Measurements from ENCODE around the gene TUBGCP3.

The TUBGCP3 gene

DNA sequence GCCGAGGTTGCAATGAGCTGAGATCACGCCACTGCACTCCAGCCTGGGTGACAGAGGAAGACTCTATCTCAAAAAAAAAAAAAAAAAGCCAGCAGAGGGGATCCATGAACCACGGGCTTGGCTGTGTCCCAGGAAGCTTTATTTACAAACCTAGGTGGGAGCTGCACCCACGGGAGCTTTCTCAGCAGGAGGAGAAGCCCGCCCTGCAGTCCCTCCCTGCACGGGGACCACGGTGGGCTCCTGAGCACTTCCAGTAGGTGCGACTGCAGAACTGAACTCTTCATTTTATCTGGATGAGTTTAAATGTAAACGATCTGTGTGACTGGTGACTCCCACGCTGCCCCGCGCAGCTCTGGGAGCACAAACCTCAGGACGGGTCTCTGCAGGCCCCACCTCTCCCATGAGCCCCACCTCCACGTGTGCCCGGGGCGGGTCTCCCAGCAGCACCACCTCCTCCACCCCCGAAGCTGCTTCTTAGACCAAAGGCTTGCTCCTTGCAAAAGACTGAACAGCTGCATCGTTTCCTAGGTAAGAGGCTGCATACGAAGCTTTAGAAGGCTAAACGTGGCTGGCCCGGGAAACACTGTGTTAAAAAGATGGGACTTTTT lies 145.4 kb downstream of the TUBGCP3 start:
- no peak for DNase-seq (ENCODE audit: low read depth in 2 of 2)

DNA sequence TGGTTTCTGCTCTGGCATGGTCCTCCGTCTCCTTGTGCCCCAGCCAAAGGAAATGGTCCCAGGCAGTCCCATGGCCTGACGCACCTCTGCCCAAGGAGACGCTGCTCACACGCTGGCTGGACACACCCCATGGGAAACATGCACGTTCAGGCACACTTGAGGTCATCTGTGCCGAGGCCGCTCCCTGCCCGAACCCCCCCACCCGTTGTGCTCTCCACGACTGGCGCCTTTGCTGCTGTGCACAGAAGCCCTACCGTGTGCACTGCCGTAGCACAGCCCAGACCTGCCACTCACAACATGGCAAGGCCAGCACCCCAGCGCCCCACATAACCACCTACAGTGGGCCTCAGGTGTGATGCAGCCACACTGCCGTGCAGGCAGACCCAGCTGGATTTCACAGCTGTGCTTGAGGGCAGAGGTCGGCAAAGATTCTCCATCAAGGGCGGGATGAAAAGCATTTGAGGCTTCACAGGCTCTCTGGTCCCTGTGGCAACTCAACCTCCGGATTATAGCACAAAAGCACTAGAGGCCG lies 146.1 kb downstream of the TUBGCP3 start:
- no peak for DNase-seq (ENCODE audit: low read depth in 2 of 2)

DNA sequence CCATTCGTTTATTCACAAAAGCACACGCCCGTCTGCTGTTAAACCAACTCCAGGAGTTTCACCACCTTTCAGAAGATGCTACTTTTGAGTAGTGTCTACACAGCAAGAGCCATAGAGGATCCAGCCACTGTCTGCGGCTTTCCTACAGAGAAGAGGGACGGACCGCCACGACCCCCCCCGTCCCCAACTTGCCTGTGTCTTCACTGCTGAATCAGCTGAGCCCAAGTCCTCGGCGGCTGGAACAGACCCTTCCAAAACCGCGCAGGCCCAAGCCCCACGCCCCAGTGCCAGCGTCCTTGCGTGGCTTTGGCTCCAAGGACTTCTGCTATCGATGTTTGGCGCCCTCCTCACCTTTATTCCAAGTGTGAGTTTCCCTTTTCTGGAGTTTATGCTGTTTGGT lies 146.7 kb downstream of the TUBGCP3 start:
- DNase-seq (ENCODE audit: low read depth in 2 of 2) = no peak

DNA sequence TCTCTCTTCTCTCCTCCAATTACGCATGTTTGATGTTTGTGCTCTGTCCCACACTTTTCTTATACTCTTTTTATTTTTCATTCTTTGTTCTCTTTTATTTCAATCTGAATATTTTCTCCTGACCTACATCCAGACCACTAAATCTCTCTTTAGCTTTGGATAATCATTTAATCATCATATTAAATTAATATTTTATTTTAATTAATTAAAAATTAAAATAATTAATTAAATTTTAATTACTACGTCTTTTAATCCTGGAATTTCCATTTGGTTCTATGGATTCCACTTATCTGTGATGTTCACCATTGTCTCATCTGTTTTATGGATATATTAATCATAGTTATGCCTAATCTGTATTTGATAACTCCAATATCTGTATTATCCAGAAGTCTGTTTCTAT lies 149.4 kb downstream of the TUBGCP3 start:
- no peak for DNase-seq (ENCODE audit: low read depth in 2 of 2)

DNA sequence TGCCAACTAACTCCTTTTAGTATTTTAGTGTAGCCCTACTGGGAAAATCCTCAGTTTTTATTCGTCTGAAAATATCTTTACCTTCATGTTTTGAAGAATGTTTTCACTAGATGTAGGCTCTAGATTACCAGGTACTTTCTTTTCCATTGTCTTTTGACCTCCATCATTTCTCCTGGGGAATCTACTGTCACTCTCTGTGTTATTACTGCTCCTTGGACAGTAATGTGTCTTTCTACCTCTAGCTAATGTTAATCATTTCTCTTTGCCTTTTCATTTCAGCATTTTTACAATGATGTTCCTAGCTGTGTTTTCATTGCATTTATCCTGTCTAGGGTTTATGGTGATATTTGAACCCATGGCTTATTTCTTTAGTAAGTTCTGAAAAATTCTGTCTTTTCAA lies 149.9 kb downstream of the TUBGCP3 start:
- no peak for DNase-seq (ENCODE audit: low read depth in 2 of 2)

DNA sequence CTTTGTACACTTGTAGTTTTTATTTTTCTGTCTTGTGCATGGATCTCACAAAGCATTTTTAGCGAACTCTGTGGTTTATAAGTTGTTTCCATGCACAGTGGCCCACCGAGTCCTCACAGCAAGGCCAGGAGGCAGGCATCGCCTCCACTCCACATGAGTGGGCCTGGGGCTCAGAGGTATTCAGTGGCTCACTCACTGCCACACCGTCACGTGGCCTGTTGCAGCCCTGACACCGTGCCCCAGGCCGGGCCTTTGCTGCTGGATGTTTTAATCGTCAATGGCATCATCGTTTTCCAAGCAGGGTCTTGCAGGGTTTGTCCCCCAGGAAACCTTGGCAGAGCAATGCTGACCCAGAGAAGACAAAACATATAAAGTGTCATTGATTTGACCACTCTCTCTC lies 152.0 kb downstream of the TUBGCP3 start:
- no peak for DNase-seq (ENCODE audit: low read depth in 2 of 2)
